Eye (tissue), 1 donor: ENCODE data around the gene GAL3ST2.
A peak's percentile ranks its signal among the peaks of the same experiment; 100 is the strongest.
"Not testable (repeated sequence)": the region's sequence is repeated elsewhere in the genome, so short reads cannot be mapped to it uniquely, and the experiment has no call there.

Source experiments
- DNase-seq: peaks from one replicate; pipeline ENCODE4 v3.0.0-alpha.2; 2015

The GAL3ST2 gene

DNA sequence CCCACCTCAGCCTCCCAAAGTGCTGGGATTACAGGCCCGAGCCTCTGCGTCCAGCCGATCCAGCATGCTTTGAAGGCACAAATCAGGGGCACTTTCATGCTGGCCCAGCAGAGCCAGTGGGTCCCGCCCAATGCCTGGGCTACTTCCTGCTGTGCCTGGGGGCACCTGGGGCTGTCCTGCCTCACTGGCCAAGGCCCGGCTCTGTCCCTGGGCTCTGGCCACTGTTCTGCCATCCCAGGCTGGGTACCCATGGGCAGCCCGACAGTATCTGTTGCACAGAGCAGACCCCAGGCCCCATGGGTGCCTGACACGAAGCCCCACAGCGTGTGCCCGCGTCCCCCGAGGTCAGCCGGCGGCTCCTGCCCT, 6.8 kb upstream of the GAL3ST2 start:
- DNase-seq, result no peak

DNA sequence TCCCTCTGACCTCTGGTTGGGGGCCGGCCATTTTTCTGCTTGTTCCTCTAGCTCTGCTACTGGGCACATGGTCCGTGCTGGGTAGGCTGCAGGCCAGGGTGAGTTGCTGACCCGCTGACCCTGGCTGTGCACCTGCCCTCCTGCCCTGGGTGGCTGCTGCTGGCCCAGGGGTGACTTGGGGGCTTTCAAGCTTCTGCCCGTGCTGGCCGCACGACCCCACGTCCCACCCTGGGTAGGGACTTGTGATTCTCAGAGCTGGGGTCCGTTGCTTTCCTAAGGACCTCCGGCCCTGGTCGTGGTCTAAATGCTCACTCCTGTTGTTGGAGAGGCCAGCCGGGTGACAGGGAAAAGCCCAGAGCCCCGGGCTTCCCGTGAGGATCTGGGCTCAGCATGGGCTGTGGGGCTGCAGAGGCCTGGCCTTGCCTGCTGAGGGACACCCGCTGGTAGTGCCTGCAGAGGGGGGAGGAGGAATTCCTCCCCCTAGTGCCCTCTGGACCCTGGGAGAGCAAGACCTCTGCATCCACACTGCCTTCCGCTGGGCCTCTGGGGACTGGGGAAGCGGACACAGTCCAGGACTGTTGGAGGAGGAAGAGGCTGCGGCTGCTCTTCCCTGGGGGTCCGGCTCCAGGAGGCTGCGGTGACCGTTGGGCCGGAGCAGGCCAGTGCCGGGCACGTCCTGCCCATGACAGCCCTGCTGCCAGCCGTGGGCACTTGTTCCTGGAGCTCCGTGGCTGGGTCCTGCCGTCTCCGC, 6.3 kb upstream of the GAL3ST2 start:
- DNase-seq, result peak; percentile 56

DNA sequence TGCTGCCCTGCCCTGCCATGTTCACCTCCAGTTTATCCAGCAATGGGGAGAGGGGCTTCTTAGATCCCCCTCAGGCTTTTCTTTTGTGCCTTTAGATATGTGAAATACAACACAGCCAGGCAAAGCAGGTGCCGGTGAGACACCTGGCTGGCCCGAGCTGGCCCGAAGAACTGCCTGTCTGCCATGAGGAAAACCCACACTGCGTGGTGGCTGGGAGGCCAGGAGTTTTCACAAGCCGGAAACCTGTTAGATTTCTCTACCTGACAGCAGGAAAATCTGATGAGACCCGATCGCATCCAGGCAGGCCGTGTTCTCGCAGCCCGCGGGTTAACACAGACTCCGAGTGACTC, 5.7 kb upstream of the GAL3ST2 start:
- DNase-seq, result peak; percentile 20

DNA sequence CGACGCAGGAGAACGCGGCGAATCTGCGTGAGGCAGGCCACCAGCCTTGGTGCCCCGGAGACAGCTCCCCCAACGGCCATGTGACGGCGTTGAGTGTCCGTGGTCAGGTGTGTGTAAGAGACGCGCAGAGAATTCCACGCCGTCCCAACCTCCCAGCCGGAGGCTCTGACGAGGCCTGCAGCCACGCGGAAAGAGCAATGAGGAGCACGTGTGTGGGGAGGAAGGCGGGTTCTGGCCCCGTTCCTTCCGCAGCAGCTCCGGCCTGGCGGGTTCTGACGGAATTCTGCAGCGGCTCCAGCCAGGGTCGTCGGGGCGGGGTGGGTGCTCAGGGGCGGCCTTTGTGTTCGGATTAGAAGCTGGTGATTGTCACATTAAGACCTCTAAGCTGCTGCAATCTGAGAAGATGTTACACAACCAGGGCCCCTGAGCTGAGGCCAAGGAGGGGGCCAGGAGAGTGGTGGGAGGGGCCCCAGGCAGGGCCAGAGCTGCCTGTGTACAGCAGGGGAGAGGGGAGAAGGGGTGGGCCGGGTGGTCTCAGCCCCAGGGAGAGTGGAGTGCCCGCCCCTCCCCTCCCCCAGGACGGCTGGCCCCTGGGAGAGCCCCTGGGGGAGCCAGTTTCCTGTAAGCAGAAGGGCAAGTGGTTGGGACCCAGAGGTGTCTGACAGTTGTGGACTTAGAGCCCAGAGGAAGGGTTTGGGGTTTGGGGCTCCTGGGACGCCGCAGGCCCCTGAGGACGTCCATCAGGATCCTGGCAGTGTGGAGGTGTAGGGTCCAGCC, 5.1 kb upstream of the GAL3ST2 start:
- DNase-seq, result peak; percentile 79

DNA sequence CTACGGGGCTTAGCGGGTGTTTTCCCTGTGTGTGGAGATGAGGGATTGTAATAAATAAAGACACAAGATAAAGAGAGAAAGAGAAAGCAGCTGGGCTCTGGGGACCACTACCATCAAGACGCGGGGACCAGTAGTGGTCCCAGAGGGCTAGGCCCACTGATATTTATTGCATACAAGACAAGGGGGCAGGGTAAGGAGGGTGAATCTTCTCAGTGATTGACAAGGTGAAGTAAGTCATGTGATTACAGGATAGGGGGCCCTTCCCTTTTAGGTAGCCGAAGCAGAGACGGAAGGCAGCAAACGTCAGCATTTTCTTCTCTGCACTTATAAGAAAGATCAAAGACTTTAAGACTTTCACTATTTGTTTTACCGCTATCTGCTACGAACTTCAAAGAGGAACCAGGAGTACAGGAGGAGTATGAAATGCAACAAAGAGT, 4.5 kb upstream of the GAL3ST2 start:
- peak; percentile 25 for DNase-seq

DNA sequence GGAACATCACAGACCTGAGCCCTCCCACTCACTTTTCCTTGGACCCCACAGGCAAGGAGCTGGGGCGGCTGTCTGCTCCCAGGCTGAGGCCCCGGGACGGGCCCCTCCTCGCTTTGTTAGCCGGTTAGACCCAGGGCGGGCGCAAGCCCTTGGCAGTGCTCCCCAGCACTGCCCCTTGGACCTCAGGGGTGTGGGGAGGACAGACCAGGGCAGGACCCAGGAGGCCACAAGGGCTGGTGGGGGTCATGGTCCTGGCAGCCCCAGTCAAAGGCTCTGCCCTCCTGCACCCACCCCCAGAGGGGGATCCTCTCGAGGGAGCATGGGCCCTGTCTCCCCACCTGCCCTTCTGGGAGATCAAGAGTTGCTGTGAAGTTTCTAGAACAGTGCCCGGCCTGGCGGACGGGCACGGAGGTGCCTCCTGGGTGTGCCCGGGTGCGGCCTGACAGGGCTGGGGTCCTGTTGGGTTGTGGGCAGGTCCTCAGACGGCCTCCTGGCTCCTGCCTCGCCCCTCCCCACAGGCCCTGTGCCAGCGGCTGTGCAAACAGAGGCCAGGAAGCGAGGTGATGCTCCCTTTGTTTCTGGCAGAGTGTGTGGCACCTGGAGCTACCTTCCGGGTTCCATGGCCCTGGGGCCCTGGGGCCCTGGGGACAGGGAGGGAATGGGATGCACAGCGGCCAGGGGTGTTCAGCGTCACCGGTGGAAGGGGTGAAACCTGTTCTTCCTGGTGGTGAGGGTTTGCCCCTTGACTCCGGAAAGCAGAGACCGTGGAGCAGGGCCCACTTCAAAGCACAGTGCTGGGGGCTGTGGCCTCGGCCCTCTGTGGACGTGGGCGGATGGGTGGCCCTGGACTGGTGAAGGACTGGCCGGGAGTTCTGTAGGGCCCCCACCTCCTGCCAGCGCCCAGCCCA, 2.9 kb upstream of the GAL3ST2 start:
- DNase-seq, result no peak

DNA sequence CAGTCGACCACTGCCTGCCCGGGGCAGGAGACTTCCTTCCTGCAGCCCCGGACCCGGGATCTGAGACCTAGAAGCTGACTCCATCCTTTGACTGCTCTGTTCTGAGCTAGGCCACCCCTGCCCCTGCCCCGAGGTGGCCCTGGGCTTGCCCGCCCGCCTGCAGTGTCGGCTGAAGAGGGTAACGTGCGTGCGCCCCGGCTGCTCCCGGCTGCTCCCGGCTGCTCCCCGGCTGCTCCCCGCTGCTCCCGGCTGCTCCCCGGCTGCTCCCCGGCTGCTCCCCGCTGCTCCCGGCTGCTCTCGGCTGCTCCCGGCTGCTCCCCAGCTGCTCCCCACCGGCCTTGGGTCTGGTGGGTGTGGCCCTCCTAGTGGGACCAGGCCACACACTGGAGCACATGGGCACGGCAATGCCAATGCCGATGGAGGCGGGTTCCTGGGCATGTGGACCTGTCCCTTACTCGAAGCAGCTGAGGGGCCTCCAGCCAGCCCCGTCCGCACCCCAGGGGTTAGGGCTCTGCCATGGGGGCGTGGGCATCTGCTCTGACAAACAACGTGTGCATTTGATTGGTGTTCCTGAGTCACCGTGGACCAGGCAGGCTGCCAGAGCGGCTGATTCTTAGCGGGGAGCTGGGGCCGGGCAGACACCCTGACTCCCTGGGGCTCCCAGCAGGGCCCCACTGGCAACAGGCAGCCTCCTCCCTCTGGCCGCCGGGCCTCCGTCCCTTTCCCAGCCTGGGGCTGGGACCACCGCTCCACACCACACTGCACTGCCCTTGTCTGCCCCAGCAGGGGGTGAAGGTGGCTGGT, 2.0 kb upstream of the GAL3ST2 start:
- DNase-seq, result no peak

DNA sequence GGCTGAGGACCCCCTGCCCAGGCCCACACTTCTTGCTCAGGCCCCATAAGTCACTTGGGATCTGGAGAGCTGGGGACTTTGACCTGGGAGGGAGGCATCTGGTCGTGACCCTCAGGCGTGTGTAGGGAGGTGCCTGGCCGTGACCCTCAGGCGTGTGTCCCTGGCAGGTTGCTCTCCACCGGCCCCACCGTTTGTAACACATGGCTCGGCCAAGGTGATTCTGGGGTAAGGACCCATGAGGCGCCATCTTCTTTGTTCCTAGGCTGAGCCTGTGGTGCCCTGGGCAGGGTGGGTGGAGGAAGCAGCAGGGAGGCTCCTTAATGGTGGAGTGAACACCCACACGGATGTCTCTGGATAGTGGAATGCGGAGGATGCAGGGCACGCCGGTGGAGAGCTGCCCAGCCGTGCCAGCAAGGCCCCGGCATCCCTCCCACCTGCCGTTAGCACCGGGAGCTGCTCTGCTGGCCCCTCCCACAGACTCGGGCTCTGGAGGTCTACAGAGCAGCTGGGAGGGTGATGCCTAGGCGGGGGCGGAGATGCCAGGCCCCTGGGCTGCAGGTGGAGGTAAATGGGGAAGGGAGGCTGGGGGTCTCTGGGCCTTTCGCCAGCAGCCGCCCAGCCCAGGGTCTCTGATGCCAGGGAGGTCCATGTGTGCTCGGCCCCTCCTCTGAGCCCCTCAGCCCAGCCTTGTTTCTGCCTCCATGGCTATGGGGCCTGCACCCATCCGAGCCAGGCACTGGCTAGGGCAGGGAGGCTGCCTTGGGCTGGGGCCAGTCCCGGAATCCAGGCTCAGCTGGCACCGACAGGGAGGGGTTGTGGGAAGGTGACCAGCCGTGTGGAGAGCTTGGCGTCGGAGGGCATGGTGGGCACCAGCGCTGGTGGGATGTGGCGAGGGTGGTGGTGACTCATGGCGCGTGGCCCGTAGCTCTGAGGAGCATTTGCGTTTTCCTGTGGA, 1.1 kb upstream of the GAL3ST2 start:
- no peak for DNase-seq

DNA sequence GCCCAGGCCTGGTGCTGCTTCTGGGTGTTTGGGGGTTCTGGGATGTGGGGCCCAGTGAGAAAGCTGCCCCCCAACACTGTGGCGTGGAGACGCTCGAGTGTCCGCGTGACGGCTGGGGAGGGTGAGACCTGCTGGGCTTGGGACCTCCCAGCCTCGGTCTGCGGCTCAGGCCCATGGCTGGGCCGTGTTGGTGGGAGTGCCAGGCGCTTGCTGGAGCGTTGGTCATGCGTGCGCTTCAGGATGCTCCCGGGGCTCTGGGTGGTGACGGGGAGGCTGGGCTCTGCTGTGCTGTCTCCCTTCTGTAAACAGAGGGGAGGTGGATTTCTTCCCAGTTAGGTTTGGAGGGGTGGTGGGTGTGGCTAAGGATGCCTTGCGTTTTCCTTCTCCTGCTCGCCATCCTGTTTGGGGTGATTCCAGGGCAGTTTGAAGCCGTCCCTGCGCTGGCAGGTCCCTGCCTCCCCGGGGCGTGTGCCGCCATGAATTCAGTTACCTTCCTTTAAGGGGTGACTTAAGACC, 606 bp downstream of the GAL3ST2 start:
- no peak for DNase-seq

DNA sequence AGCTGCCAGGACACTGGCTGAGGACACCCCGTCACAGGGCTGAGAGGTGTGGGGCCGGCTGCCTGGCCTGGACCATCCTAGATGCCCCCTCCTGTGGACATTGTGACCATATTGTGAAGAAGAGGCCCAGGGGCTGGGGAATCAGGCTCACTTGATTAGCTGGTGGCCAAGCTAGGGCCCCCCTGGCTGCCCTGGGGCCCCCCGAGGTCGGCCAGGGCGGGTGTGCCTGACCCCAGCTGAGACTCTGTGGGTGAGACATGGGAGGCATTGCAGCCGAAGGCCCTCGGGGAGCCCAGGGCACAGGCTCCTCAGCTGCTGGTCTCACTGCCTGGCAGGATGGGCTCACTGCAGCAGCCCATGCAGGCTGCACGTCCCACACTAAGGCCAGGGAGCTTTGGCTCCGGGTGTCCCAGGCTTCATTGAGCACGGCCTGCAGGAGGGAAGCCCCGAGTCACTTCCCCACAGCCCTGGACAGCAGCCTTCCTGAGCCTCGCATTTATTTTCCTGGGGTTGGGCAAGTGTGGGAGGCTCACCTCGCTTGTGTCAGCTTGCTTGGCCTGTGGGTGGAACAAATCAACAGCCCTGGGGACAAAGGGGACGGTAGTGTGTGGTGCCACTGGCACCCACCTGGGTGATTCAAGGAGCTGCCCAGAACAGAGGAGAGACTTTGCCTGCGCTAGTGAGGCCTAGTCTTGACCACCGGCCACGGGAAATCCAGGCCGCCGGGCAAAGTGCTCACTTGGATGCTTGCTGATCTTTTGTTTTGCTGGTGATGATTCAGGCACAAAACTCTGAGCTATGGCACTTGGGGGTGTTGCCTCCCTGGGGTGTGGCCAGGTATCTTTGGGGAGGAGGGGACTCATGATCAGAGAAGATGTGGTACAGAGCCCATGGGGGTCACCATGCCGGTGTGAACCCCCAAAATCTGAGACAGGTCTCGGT, 1.3 kb downstream of the GAL3ST2 start:
- no peak for DNase-seq

DNA sequence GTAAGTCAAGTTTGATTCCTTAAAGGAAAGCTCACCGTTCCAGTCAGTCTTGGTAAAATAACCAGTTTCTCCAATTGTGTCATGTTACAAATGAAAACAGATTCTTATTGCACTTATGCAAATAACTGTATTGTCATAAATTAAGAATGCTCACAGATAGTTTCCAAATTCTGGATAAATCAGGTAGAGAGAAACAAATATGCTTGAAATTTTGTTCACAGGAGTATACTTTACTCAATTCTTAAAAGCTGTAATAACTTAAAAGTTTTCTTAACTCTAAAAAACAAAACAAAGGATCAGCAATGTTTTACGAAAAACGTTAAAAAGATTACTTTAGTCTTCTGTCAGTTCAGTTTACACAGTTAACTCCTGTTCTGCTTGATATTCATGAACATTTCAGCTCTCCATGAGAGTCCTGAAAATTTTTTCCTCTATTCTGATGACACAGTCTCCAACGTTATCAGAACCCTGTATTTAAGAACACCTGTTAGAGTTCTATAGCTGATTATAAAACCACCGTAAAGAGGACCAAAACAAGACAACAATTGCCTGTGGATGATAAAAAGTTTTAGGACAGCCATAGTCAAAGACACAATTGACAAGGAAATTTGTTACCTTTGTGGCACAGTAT, 4.4 kb downstream of the GAL3ST2 start:
- no peak for DNase-seq

DNA sequence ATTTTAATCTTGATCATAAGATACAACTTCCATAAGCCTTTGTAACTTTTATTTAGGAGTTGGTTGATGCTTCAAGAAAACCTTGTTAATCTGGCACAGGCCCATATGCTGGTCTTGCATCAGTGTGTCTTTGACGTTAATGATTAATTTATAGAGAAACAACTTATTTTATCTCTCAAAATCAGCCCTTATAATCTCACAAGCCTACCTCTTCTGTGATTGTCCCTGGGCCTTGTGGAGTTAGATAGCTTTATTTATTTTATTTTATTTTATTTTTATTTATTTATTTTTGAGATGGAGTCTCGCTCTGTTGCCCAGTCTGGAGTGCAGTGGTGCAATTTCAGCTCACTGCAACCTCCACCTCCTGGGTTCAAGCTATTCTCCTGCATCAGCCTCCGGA, 5.4 kb downstream of the GAL3ST2 start:
- not testable (repeated sequence) for DNase-seq

DNA sequence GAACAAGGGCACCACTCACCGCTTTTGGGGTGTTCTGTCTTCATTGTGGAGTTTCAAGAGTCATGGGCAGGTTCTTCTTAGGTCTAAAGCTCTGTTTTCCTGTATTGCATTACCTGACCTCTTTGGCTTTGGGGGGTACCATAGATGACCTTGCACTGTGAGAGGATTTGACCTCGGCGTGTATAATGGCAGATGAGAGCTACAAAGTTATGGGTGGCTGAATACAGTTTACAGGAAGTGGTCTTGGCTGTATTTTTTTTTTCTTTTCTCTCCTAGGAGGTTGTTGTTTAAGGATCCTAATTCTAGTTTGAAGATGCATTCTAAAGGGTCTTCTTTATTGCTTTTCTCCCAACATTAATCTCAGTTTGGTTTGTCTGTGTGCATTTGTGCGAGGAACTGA, 11.5 kb downstream of the GAL3ST2 start:
- no peak for DNase-seq

DNA sequence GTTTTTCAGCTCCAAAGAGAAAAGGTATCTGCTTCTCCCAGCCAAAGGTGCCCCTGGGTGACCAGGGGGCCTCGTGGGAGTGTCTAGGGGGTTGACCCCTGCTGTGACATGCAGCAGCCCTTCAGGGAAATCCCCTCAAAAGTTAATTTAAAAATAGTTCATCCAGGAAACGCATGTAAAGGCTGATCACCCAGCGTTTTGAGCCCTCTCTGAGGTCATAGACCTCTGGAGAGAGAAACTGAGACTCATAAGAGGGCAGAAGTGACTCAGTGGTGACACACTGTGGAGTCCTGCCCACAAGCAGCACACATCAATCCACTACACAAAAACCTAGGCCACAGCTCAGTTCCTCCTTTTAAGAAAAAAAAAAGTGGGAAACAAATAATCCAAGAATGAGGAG, 11.9 kb downstream of the GAL3ST2 start:
- DNase-seq, result no peak

DNA sequence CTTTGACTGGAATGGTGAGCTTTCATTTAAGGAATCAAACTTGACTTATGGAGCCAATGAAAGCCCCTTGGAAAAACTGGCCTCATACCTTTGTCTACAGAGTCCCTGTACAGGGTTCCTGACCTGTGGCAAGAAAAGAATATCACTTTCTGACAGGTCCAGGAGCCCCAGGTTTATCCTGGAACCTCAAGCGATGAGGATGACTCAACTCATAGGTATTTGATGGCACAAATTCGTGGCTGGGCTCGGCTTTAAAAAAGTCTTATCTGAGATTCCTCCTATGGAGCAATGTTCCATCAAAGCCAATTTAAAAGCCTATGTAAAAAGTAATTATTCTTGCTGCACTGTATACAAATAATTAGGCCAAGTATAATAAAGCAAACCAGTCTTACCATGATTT, 14.8 kb downstream of the GAL3ST2 start:
- not testable (repeated sequence) for DNase-seq

DNA sequence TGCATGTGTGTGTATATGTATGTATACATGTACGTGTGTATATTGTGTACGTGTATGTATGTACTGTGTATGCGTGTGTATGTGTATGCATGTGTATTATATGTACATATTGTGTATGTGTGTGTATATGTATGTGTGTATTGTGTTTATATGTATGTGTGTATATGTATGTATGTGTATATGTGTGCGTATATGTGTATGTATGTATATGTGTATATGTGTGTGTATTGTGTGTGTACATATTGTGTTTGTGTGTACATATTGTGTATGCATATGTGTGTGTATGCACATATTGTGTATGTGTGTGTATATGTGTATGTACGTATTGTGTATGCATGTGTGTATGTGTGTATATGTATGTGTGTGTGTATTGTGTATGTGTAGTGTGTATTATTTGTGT, 16.8 kb downstream of the GAL3ST2 start:
- DNase-seq, result no peak

DNA sequence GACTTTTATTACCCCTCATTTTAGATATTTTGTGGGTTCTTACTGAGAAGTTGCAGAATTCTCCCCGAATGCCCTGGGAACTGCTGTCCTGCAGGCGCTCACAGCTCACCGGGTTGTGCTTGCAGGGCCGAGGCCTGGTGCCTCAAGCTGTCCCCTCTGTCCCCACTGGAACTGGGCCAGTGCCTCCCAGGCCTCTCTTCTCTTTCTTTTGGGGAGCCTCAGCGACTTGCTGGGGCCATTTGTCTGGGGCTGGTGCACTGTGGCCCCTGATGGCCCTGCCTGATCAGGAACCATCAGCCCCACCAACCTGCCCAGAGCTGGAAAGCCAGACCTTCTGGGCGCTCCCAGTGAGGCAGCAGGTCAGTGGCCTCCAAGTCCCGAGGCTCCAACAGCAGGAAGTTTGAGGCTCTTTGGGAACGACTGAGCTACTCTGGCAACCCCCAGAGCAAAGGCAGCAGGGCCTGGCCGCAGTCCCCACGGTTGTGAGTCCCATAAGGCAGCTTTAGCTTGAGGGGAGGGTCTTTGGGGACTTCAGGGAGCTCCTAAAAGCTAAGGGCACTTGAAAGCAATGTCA, 17.7 kb downstream of the GAL3ST2 start:
- no peak for DNase-seq

DNA sequence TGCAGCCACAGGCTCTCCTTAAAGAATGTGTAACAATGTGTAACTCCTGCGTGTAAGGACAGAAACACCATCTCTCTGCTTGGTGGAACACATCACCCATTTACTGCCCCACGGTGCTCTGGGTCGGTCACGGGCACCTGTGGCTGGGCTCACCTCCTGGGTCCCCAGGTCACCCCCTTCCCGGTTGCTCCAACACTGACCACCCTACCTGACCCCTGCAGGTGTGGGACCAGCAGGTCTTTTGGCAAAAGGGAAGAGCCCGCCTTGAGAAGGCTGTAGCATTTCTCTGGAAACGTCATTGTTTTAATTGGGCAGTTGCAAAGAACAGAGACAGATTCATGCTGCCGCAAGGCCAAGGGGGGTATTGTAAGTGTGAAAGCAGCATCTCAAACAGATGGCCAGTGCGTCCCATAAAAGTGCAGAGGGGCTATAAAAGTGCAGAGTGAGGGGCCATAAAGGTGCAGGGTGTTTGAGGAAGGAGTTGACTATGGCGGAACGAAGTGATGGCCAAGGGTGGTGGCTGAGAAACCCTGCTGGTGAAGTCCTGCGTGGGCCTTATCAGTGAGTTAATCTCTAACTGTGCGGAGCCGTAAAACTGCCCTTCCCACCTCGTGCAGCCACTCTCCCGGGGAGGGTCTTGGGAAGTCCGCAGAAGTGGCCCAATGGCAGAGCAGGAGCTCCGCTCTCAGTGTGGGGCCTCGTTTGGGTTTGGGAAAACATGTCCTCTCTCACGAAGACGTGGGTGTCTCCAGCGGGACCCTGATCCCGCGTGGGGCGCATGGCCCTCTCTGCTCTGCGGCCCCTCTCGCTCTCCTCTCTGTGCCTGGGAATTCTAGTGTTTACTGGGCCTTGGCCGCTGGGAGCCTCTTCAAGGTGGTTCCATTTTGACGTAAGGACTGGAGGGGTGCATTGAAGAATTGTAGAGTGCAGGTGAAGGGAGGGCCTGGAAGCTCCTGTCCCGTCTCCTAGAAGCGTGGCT, 18.7 kb downstream of the GAL3ST2 start:
- no peak for DNase-seq
